GM18507 (cell line): ENCODE measurements around the gene GJE1.
"Not testable (repeated sequence)": the region's sequence is repeated elsewhere in the genome, so short reads cannot be mapped to it uniquely, and the experiment has no call there.

Experiments used
- DNase-seq: peaks from one replicate; pipeline ENCODE4 v3.0.0; 2011; ENCODE audit warnings: low read depth; ENCODE audit not compliant: insufficient read length; ENCODE audit errors: extremely low spot score
- FAIRE-seq: peaks from 2 replicates; lab custom pipeline; 2011; peaks lifted over from hg19 to GRCh38; lab: Jason Lieb, UNC

Gene GJE1

GRCh38 chr6:142132625-142133024, at the start of gene GJE1:
Gene GJE1, plus strand, starts transcription at chr6:142132925. Its CDS starts 234 bp downstream, at chr6:142133159.
- no peak for DNase-seq
- no peak for FAIRE-seq

GRCh38 chr6:142087950-142088857, 44.5 kb upstream of the GJE1 start:
- no peak for FAIRE-seq
- DNase-seq = no peak

DNA sequence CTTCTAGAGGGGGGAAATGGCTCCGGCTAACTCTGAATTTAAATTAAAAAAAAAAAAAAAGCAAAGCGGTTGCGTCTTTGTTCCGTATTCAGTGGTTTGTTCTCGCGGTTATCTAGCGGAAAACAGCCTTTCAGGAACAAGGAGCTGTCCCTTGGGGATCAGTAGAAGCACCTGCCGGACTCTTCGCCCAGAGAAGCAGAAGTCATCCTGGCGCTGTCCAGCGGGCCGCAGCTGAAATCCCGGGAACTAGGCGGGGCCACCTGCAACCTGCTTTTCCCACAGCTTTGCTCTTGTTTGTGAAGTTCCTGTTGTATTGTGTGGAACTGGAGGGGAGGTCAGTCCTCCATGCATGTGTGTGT, 43.9 kb upstream of the GJE1 start:
- no peak for DNase-seq
- FAIRE-seq = no peak

- not testable (repeated sequence) for FAIRE-seq, DNase-seq
Measured at GRCh38 chr6:142104820-142105219, 27.9 kb upstream of the GJE1 start.

GRCh38 chr6:142110820-142111219, 21.9 kb upstream of the GJE1 start:
- FAIRE-seq, DNase-seq: not testable (repeated sequence)

GRCh38 chr6:142112451-142113061, 20.2 kb upstream of the GJE1 start:
- peak; percentile 84 for FAIRE-seq

DNA sequence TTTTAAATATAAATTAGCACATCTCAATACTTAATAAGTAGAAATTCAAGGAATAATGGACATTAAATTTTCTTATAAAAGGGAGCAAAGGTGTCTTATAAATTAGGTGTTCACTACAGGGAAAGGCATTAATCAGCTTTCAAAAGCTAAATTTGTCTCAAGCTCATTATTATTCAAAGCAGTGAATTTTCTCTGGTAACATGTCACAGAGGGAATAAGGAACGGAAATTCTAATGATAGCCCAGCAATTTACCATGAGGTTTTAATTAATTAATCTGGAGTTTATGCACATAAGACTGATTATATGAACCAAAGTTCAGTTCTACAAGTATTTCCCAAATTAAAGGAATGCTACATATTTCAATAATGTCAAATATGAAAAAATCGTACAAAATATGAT, 15.4 kb upstream of the GJE1 start:
- DNase-seq (no peak), FAIRE-seq (no peak)

More at GRCh38 chr6:142112451-142113061, 20.2 kb upstream of the GJE1 start:
- DNase-seq = peak; percentile 5

- DNase-seq (no peak), FAIRE-seq (no peak)
Measured at GRCh38 chr6:142118328-142118727, 14.4 kb upstream of the GJE1 start.

- DNase-seq (no peak), FAIRE-seq (no peak)
Measured at GRCh38 chr6:142118925-142119324, 13.8 kb upstream of the GJE1 start.

DNA sequence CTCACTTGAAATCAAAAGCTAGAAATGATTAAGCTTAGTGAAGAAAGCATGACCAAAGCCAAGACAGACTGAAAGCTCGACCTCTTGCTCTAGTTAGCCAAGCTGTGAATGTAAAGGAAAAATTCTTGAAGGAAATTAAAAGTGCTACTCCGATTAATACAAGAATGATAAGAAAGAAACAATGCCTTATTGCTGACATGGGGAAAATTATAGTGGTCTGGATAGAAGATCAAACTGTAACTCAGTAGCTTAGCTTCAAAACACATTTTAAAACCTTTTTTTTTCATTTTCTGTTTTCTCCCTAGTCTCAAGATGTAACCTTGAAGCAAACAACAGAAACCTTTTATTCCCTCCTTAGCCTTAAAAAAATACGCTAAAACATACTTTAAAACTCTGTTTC, 11.4 kb upstream of the GJE1 start:
- FAIRE-seq = no peak
- DNase-seq = no peak

DNA sequence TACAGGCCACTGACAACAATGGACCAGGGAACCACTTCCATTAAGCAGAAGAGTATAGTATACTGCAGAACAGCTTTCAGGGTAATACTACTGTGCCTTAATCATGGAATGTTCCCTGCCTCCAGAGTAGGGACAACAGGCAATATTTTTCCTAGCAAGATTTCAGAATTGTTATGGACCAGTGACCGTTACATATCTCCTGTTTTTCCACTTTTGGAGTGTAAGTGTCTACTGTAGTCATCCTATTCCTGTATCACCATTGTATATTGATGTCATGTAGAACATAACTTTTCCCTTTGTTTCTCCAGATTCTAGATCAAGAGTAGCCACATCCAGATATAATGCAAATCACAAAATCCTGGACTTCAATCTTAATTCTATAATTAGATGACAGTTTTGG, 1.9 kb upstream of the GJE1 start:
- DNase-seq = no peak
- no peak for FAIRE-seq

- FAIRE-seq (no peak), DNase-seq (no peak)
Measured at GRCh38 chr6:142138876-142139275, 6.2 kb downstream of the GJE1 start.

DNA sequence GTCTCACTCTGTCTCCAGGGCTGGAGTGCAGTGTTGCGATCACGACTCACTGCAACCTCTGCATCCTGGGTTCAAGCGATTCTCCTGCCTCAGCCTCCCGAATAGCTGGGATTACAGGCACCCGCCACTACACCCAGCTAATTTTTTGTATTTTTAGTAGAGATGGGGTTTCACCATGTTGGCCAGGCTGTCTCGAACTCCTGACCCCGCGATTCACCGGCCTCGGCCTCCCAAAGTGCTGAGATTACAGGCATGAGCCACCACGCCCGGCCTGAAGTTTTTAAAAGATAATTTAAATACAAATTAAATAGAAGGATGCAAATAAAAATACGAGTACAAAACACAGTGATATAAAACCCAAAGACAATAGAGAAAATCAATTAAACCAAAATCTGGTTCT, 8.8 kb downstream of the GJE1 start:
- not testable (repeated sequence) for FAIRE-seq, DNase-seq

- DNase-seq (peak; percentile 83), FAIRE-seq (peak; percentile 100)
Measured at GRCh38 chr6:142146828-142147662, 14.3 kb downstream of the GJE1 start, which contains the start of the genes NMBR and VTA1. Gene NMBR, minus strand, starts transcription at chr6:142147122. Its CDS starts 58,464 bp downstream, at chr6:142088658. Gene VTA1, plus strand, starts transcription at chr6:142147263. Its CDS starts 25 bp downstream, at chr6:142147288.

- no peak for FAIRE-seq
Measured at GRCh38 chr6:142152746-142153145, 20.0 kb downstream of the GJE1 start.

DNA sequence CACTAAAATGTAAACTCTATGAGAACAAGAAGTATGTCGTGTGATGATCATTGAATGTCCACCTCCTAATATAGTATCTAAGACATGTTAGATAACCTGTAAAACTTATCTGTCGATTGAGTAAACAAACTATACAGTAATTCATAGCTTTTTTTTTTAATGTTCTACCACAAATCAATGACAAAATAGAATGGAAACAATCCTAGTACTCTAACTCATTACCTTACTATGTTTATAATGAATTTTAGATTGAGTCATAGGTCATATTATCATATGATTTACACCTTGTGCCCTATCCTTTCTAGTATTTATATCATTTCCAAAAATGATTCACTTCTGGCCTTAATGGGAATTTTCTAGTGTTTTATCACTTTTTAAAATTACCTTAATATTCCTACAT, 20.5 kb downstream of the GJE1 start:
- DNase-seq (no peak), FAIRE-seq (no peak)

More at GRCh38 chr6:142152746-142153145, 20.0 kb downstream of the GJE1 start:
- no peak for DNase-seq

DNA sequence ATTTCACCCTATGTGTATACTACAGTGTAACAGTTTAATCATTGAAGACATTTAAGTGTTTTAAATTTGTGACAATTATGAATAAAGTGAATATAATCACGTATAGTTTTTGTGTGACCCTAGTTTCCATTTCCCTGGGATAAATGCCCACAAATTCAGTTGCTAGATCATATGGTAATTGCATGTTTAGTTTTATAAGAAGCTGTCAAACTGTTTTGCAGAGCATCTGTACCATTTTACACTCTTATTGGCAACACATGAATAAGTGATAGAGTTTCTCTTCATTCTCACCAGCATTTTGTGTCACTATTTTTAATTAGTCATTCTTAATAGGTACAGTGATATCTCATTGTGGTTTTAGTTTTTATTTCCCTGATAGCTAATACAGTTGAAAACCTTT, 21.6 kb downstream of the GJE1 start:
- FAIRE-seq = no peak
- DNase-seq = no peak

DNA sequence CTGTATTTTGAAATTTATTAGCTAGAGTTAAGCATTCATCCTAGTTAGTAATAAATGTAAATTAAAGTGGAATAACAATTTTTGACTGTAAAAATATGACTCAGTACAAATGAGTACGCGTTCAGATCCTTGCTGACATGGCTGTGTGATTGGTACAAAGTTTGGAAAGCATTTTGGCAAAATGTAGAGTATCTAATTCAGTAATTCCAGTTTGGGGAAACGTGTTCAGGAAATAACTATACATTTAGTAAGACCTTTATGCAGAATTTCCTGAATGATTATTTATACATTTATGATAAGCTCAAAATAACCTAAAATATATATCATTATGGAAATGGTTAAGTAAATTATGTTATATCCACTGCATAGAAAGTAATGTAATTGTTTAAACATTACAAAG, 22.4 kb downstream of the GJE1 start:
- DNase-seq = no peak
- FAIRE-seq = no peak

DNA sequence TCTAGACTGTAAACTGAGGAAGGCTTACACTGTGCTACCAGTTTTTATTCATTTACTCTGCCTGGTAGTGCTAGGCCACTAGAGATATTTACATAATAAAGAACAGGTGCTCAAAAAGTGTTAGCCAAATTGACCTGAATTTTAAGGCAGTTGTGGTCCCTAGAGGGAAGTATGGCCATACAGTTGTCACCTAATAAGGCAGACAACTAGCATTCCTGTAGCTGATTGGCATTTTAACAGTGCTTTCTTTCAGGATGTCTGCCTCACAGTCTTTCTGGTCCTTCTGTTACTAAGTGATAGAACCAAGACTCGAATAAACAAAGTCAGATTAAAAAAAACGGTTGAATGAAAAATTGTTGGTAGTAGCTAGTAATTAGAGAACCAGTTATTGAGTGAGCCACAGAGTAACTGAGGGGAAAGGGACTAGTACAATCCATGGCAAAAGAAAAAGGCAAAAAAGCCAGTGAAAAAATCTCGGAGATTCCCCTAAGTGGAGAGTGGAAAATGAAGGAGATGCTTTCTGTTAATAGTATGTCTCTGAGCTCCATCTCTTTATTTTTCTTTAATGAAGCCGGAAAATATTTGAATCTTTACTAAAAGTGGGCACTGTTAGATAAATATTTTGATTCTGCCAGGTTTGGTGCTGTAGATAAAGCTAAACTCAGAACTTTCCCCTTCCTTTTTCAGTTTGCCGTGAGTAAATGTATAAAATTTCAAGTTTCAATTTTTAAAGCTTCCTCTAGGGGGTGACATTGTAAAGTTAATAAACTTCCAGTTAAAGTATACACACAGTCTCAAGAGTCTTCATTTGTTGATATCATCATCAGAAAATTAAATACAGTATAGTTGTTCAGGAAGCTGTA, 23.4 kb downstream of the GJE1 start:
- FAIRE-seq (peak; percentile 24), DNase-seq (no peak)
